Keratinocyte (primary cell): ENCODE measurements around the gene TBPL2. TPM values are rescaled to one million over a fixed set of nuclear protein-coding genes. Genes with fewer than 3 reads are reported as not detected.
A peak's percentile ranks its signal among the peaks of the same experiment; 100 is the strongest.
"Not testable (repeated sequence)": the region's sequence is repeated elsewhere in the genome, so short reads cannot be mapped to it uniquely, and the experiment has no call there.

Experiments
- DNase-seq: peaks from one replicate; pipeline ENCODE4 v3.0.0-alpha.2; 2011; ENCODE audit warnings: low read depth, missing footprints, low spot score
- FAIRE-seq: peaks from 2 replicates; lab custom pipeline; 2011; peaks lifted over from hg19 to GRCh38; lab: Jason Lieb, UNC
- H2AFZ ChIP-seq: 2 replicates; pipeline ENCODE4 v1.6.0; 2012; ENCODE audit warnings: low read length, control low read depth, inconsistent platforms; ENCODE audit not compliant: control insufficient read depth
- H3K27ac ChIP-seq: 2 replicates; pipeline ENCODE4 v1.5.1; 2011; ENCODE audit warnings: low read length; ENCODE audit not compliant: control insufficient read depth, insufficient read depth
- H3K27me3 ChIP-seq: 3 replicates; pipeline ENCODE4 v1.6.0; 2011; ENCODE audit warnings: low read length; ENCODE audit not compliant: control insufficient read depth, insufficient read depth; ENCODE audit errors: extremely low read depth
- H3K36me3 ChIP-seq, 2 experiments: 2 replicates in 1 of 2; 3 replicates in 1 of 2; pipeline ENCODE4 v1.5.1; 2011; ENCODE audit warnings: low read length in 2 of 2, mild to moderate bottlenecking in 1 of 2; ENCODE audit not compliant: control insufficient read depth in 2 of 2, insufficient read depth in 2 of 2; ENCODE audit errors: extremely low read depth in 1 of 2
- H3K4me1 ChIP-seq: 3 replicates; pipeline ENCODE4 v1.5.1; 2011; ENCODE audit warnings: low read length; ENCODE audit not compliant: control insufficient read depth, insufficient read depth; ENCODE audit errors: extremely low read depth
- H3K4me2 ChIP-seq: 3 replicates; pipeline ENCODE4 v1.6.0; 2011; ENCODE audit warnings: low read depth, low read length; ENCODE audit not compliant: control insufficient read depth, insufficient read depth; ENCODE audit errors: extremely low read depth
- H3K4me3 ChIP-seq, 3 experiments: fragments of 200-600 bp in 1 of 3; sonication (generic) in 1 of 3; 2 replicates in 2 of 3; 3 replicates in 1 of 3; pipeline ENCODE4 v1.5.1; 2011 to 2016; ENCODE audit warnings: low read length in 3 of 3, mild to moderate bottlenecking in 3 of 3, control low read depth in 2 of 3, inconsistent platforms in 1 of 3, low read depth in 1 of 3, mixed read lengths in 1 of 3, mixed run types in 1 of 3, moderate library complexity in 1 of 3; ENCODE audit not compliant: control insufficient read depth in 2 of 3, insufficient read depth in 2 of 3; ENCODE audit errors: extremely low read depth in 1 of 3
- H3K79me2 ChIP-seq: 2 replicates; pipeline ENCODE4 v1.6.0; 2012; ENCODE audit warnings: low read length; ENCODE audit not compliant: control insufficient read depth, insufficient read depth
- H3K9ac ChIP-seq: 3 replicates; pipeline ENCODE4 v1.6.0; 2011; ENCODE audit warnings: low read length; ENCODE audit not compliant: control insufficient read depth, insufficient read depth; ENCODE audit errors: extremely low read depth
- H3K9me1 ChIP-seq: 3 replicates; pipeline ENCODE4 v1.6.0; 2011; ENCODE audit warnings: low read length; ENCODE audit not compliant: control insufficient read depth, insufficient read depth; ENCODE audit errors: extremely low read depth
- H3K9me3 ChIP-seq: 2 replicates; pipeline ENCODE4 v1.5.1; 2012; ENCODE audit warnings: low read depth, low read length; ENCODE audit not compliant: control insufficient read depth
- H4K20me1 ChIP-seq: 3 replicates; pipeline ENCODE4 v1.6.0; 2011; ENCODE audit warnings: low read length; ENCODE audit not compliant: control insufficient read depth, insufficient read depth; ENCODE audit errors: extremely low read depth
- CTCF ChIP-seq, 3 experiments: IDR thresholded peaks in 1 of 3; conservative IDR thresholded peaks in 1 of 3; optimal IDR thresholded peaks in 1 of 3; 2 replicates in 2 of 3; 3 replicates in 1 of 3; pipeline versions ENCODE3 to v1.5.1; 2011; ENCODE audit warnings: low read length in 3 of 3, mild to moderate bottlenecking in 3 of 3, moderate library complexity in 2 of 3, control low read depth in 1 of 3, inconsistent platforms in 1 of 3; ENCODE audit not compliant: insufficient read depth in 2 of 3; ENCODE audit errors: extremely low read depth in 1 of 3
- EZH2 ChIP-seq: IDR thresholded peaks from one replicate; pipeline ENCODE4 v1.6.1; 2012; ENCODE audit warnings: inconsistent platforms, mild to moderate bottlenecking, low read length, moderate library complexity
- dilution Hi-C: fragments of 300-500 bp; cut with MboI; formaldehyde crosslinking; loops from one replicate; pipeline ENCODE4 v1.7.0; 2020; ENCODE audit warnings: low sequenced_read_pairs; ENCODE audit not compliant: extremely low pct_ligation_motif_present
- polyA plus RNA-seq, 5 experiments: library from polyadenylated mRNA; depleted of rRNA in 3 of 5; stranded (reverse) in 3 of 5; stranded (forward) in 1 of 5; unstranded in 1 of 5; fragments of >200 nt; gene quantifications; 1 replicate in 1 of 5; 2 replicates in 3 of 5; 3 replicates in 1 of 5; pipeline versions ENCODE4 v1.2.1 to v1.2.3, GENCODE V29; 2011 to 2012; ENCODE audit warnings: missing spikeins in 2 of 5, low read depth in 1 of 5, low replicate concordance in 1 of 5

Gene TBPL2
- polyA plus RNA-seq, 1 donor (not counting 4 experiments of a cell fraction or from before 2014, with no cell fraction given): not detected

- Histone ChIP-seq H4K20me1 (no peaks in the 10 kb centered on the region), H3K4me2 (no peak overlapping the region), H3K4me3 (no peak overlapping the region), H3K27ac (no peak overlapping the region), H3K9me3 (no peaks in the 10 kb centered on the region), H3K36me3 (no peaks in the 10 kb centered on the region), H3K27me3 (no peaks in the 10 kb centered on the region), H2AFZ (no peak overlapping the region), H3K79me2 (no peaks in the 10 kb centered on the region), H3K9me1 (no peaks in the 10 kb centered on the region), H3K9ac (no peak overlapping the region), H3K4me1 (peaks cover 28% of the 10 kb centered on the region)
- FAIRE-seq (no peak), DNase-seq (no peak)
- dilution Hi-C loops: no loop called here
- TF ChIP-seq EZH2 (no peak), CTCF (optimal IDR thresholded peaks at IDR 0.05 in 1 of 3, IDR thresholded peaks at IDR 0.05 in 1 of 3, conservative IDR thresholded peaks at IDR 0.05 in 1 of 3; ENCODE audit: extremely low read depth in 1 of 3, insufficient read depth in 2 of 3, low read length in 3 of 3) (peak in 1 of 3 experiments; percentile 9)
Measured at GRCh38 chr14:55425091-55425490, 15.3 kb downstream of the TBPL2 start.

- Histone ChIP-seq H3K9me3 (no peaks in the 10 kb centered on the region), H3K9ac (no peak overlapping the region), H3K4me2 (no peak overlapping the region), H2AFZ (no peak overlapping the region), H3K9me1 (no peaks in the 10 kb centered on the region), H4K20me1 (no peaks in the 10 kb centered on the region), H3K36me3 (no peaks in the 10 kb centered on the region), H3K27me3 (no peaks in the 10 kb centered on the region), H3K4me3 (no peak overlapping the region), H3K4me1 (peaks cover 18% of the 10 kb centered on the region), H3K79me2 (no peaks in the 10 kb centered on the region), H3K27ac (no peak overlapping the region)
- FAIRE-seq: no peak
- dilution Hi-C loops: no loop called here
- no peak for DNase-seq
- TF ChIP-seq EZH2 (no peak), CTCF (optimal IDR thresholded peaks at IDR 0.05 in 1 of 3, IDR thresholded peaks at IDR 0.05 in 1 of 3, conservative IDR thresholded peaks at IDR 0.05 in 1 of 3; ENCODE audit: extremely low read depth in 1 of 3, insufficient read depth in 2 of 3, low read length in 3 of 3) (no peak)
Measured at GRCh38 chr14:55423969-55424368, 16.4 kb downstream of the TBPL2 start.

- dilution Hi-C loops: not testable (repeated sequence)
Measured at GRCh38 chr14:55422338-55422737, 18.1 kb downstream of the TBPL2 start.

More at GRCh38 chr14:55422338-55422737, 18.1 kb downstream of the TBPL2 start:
- not testable (repeated sequence) for H3K4me2 ChIP-seq, H3K4me3 ChIP-seq, H2AFZ ChIP-seq, H4K20me1 ChIP-seq, H3K36me3 ChIP-seq, H3K9ac ChIP-seq, H3K9me1 ChIP-seq, H3K27me3 ChIP-seq, FAIRE-seq, H3K4me1 ChIP-seq, H3K9me3 ChIP-seq, H3K27ac ChIP-seq, H3K79me2 ChIP-seq, DNase-seq
